ENCODE data around the gene NTM.

- TF ChIP-seq EZH2phosphoT487 (IDR thresholded peaks at IDR 0.05; ENCODE audit: insufficient read depth, low read depth) (no peak), EZH2 (IDR thresholded peaks at IDR 0.05; ENCODE audit: insufficient read depth, poor library complexity, severe bottlenecking) (no peak)
Observed at GRCh38 chr11:132088551-132088950, 718.1 kb downstream of the NTM start.

Data from GM23248 (cell line).